GM18909 (cell line): ENCODE measurements around the gene PSMB1.
"Not testable (repeated sequence)": the region's sequence is repeated elsewhere in the genome, so short reads cannot be mapped to it uniquely, and the experiment has no call there.

Experiments
- ATAC-seq: cut with Tn5 transposase; IDR thresholded peaks from one replicate; pipeline ENCODE4 v1.9.1; 2021; ENCODE audit warnings: mild to moderate bottlenecking; ENCODE audit not compliant: unreplicated experiment, poor library complexity

Gene PSMB1

DNA sequence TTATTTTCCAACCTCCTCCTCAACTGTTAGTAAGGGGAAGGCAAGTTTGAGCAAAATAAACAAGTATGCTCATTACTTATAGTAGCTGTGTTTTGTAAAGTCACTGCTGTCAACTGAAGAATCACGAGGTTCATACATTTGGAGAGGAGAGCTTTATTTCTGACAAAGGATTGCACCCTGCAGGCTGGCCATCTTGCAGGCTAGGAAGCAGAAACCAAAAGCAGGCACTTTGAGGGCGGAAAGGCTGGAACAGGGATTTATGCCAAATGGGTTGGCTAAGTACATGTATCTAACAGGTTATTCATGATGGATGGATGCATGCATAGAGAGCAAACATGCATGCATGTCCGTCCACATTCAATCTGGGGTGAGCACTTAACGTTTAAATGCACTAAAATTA lies 46.7 kb downstream of the PSMB1 start:
- ATAC-seq: no peak

DNA sequence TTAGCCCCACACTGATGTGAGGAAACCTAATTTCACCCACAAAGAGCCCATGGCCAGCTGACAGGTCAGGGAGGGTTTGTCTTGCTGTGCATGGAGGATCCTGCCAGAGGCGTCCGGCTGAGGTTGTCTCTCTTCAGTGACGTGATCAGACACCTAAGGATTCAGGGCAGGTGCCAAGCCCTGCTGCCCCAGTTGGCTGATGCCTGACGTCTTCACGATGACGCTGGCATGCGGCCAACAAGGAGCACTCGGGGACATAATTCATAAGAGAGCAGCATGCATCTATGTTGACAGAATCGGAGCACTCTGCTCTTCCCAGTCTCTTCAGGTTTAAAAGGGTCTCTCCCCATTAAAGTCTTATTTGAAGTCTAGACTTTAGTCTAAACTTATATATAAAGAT lies 47.8 kb downstream of the PSMB1 start:
- no peak for ATAC-seq

DNA sequence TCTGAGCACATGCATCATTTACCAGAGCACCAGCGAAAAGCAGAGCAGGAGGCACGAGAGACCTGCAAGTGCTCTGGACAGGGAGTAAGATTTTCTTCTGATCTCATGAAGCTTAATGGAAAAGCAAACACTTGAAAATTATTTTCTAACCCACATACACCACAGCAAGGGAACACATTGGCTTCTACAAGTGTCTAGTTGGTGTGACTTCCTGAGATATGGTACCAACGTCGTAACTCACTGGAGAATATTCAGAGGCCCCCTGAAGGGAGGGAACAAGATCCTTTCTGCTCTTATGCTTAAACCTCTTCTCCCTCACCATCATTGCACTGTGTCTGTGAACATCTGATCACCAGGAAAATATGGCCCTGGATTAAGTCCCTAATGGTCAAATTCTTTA lies 48.6 kb downstream of the PSMB1 start:
- no peak for ATAC-seq

DNA sequence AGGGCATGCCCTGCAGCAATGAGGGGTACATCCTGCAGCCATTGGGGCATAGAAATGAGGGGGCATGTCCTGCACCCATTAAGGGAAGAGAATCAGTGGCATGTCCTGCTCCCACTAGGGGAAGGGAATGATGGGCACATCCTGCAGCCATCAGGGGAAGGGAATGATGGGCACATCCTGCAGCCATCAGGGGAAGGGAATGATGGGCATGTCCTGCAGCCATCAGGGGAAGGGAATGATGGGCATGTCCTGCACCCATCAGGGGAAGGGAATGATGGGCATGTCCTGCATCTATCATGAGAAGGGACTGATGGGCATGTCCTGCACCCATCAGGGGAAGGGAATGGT lies 49.7 kb downstream of the PSMB1 start:
- ATAC-seq: no peak

DNA sequence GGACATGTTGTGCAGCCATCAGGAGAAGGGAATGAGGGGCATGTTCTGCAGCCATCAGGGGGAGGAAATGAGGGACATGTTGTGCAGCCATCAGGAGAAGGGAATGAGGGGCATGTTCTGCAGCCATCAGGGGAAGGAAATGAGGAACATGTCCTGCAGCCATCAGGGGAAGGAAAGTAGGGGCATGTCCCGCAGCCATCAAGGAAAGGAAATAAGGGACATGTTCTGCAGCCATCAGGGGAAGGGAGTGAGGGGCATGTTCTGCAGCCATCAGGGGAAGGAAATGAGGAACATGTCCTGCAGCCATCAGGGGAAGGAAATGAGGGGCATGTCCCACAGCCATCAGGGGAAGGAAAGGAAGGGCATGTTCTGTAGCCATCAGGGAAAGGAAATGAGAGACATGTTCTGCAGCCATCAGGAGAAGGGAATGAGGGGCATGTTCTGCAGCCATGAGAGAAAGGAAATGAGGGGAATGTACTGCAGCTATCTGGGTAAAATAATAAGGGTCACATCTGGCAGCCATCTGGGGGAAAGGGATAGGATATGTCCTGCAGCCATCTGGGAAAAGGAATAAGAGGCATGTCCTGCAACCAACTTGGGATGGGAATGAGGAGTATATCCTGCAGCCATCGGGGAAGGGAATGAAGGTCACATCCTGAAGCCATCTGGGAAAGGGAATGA lies 50.2 kb downstream of the PSMB1 start:
- ATAC-seq: not testable (repeated sequence)

DNA sequence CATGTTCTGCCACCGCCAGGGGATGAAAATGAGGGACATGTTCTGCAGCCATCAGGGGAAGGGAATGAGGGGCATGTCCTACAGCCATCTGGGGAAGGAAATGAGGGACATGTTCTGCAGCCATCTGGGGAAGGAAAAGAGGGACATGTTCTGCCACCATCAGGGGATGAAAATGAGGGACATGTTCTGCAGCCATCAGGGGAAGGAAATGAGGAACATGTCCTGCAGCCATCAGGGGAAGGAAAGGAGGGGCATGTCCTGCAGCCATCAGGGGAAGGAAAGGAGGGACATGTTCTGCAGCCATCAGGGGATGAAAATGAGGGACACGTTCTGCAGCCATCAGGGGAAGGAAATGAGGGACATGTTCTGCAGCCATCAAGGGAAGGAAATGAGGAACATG lies 50.8 kb downstream of the PSMB1 start:
- ATAC-seq: not testable (repeated sequence)

DNA sequence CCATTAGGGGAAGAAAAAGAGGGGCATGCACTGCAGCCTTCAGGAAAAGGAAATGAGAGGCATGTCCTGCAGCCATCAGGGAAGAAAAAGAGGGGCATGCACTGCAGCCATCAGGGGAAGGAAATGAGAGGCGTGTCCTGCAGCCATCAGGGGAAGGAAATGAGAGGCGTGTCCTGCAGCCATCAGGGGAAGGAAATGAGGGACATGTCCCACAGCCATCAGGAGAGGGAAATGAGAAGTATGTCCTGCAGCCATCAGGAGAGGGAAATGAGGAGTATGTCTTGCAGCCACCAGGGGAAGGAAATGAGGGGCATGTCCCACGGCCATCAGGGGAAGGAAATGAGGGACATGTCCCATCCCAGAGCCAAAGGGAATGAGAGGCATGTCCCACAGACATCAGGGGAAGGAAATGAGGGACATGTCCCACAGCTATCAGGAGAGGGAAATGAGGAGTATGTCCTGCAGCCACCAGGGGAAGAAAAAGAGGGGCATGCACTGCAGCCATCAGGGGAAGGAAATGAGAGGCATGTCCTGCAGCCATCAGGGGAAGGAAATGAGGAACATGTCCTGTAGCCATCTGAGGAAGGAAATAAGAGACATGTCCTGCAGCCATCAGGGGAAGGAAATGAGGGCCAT lies 52.0 kb downstream of the PSMB1 start:
- ATAC-seq: no peak

DNA sequence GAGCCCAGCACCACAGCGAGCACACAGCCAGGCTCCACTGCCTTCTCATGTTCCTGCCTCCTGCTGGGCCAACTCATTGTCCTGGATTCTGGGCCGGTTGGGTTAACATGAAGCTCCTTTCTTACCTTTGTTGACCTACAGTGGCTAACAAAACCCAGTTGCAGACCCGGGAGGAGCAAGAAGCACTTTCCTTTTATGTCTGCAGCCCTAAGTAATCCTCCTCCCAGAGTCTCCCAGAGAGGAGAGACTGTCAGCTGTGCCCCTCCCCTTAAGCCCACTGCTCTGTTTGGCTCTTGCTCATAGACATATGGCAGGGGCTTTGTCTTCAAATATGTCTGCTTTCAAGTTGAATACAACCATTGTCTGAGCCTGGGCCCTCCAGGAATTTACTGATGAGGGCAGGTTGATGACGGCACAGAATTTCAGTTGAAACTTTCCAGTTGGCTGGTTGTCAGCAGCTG lies 55.2 kb downstream of the PSMB1 start:
- ATAC-seq: no peak

DNA sequence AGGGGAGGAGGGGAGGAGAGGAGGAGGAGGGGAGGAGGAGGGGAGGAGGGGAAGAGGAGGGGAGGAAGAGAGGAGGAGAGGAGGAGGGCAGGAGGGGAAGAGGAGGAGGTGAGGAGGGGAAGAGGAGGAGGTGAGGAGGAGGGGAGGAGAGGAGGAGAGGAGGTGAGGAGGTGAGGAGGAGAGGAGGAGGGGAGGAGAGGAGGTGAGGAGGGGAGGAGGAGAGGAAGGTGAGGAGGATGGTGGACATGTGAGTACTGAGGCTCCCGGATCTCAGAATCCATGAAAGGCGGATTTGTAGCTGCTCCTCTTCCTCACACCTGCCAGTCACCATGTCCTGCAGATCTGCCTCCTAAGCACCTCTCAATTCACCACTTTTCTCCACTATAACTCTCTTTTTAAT lies 59.8 kb downstream of the PSMB1 start:
- no peak for ATAC-seq

DNA sequence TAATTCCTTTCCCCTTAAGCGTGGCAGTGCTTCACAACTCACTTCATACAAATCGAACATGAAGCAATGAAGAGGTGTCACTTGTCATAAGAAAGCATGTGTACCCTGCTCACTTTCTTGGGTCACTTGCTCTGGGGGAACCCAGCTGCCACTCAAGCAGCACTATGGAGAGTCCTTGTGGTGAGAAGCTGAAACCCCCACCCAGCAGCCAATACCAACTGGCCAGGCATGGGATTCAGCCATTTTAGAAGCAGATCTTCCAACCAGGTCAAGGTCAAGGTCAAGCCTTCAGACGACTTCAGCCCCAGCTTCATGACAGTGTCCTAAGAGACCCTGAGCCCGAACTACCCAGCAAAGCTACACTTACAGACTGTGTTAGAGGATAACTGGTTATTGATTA lies 62.8 kb downstream of the PSMB1 start:
- no peak for ATAC-seq

DNA sequence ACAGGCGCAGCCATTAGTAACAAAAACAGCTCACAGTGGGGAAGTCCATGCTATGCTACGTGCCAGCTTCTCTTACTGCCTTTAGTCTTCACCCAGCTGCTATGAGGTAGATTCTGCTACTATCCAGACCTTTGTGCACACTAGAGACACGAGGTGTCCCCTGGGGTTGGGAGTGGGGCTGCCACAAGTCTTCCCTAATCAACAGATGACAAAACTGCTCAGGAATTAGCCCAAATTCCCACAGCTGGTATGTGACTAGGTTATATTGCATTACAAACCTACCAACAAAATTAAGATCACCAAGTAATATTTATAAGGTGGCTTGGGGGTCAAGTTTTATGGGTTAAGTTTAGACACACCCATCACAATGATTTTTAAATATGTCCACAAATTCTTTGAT lies 63.3 kb downstream of the PSMB1 start:
- no peak for ATAC-seq

DNA sequence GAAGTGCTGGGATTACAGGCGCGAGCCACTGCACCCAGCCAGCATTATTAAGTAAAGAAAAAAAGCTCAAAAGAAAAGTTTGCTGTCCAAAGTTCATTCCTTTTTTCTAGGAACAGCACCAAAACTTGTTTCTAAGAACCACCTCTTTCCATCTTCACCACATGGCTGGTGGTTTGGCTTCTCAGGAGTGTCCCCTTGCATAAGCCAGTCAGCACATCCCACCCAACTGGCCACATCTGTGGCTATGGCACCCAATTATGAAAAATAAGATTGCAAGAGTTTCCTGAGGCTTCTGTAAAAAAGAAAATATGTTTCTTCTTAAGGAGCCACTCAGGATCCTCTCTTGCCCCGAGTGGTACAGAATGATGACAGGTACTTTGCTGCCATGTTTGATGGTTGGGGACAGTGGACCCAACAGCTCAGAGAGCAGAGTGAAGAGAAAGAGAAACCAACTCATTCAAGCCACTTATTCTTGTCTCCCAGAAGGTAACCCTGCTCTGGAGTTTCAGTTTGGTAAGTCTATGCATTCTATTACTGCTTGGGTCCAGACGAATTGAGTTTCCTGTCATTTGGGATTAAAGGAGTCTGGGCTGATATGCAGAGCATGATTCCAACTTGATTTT lies 65.3 kb downstream of the PSMB1 start:
- ATAC-seq: no peak

DNA sequence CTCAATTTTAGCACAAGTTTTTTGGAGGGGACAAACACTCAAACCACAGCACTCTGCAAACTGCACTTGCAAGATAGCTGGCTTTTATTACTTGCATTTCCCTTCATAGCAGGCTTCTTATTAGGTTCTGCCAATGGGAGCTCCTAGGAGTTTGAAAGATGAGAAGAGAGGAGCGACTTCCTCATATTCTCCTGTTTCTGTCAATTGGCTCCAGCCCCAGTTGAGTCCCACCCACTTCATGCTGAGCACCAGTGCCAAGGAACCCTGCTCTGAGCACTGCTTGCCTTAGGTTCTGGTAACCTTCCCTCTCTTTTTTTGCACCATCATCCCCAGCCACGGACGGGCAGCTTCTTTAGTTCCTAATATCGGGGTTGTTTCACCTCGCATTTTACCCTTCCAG lies 67.9 kb downstream of the PSMB1 start:
- ATAC-seq: no peak
